Measurements from ENCODE around the gene ACTA2.

The ACTA2 gene

GRCh38 chr10:88991161-88991898 lies 38.8 kb upstream of the ACTA2 start:
- Histone ChIP-seq H3K9ac (ENCODE audit: low read length in 5 of 5) (peak overlapping the region; percentile 85 to 94 (median 91)), H3K4me1 (ENCODE audit: control insufficient read depth in 5 of 5, insufficient read depth in 5 of 5, low read length in 5 of 5) (peaks cover 0 to 33% (median 32%) of the 10 kb centered on the region in 5 donors), H3K9me3 (ENCODE audit: control insufficient read depth in 5 of 5, low read length in 5 of 5) (peaks cover 0 to 3% (median 0%) of the 10 kb centered on the region in 5 donors), H3K27ac (ENCODE audit: low read depth, low read length) (peak overlapping the region; percentile 97), H3K27me3 (ENCODE audit: control insufficient read depth in 5 of 5, insufficient read depth in 4 of 5, low read length in 5 of 5) (no peaks in the 10 kb centered on the region), H3K4me3 (ENCODE audit: low read depth in 1 of 5, low read length in 5 of 5) (peak overlapping the region; percentile 81 to 95 (median 92)), H3K36me3 (ENCODE audit: control insufficient read depth in 5 of 5, insufficient read depth in 5 of 5, low read length in 5 of 5) (no peaks in the 10 kb centered on the region)

DNA sequence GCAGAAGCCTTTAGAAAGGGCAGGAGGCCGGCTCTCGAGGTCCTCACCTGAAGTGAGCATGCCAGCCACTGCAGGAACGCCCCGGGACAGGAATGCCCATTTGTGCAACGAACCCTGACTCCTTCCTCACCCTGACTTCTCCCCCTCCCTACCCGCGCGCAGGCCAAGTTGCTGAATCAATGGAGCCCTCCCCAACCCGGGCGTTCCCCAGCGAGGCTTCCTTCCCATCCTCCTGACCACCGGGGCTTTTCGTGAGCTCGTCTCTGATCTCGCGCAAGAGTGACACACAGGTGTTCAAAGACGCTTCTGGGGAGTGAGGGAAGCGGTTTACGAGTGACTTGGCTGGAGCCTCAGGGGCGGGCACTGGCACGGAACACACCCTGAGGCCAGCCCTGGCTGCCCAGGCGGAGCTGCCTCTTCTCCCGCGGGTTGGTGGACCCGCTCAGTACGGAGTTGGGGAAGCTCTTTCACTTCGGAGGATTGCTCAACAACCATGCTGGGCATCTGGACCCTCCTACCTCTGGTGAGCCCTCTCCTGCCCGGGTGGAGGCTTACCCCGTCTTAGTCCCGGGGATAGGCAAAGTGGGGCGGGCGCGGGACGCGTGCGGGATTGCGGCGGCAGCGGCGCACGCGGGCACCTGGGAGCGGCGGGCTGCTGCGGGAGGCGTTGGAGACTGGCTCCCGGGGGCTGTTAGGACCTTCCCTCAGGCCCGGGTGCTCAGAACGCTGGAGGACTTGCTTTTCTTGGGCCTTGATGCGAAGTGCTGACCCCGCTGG lies 38.0 kb upstream of the ACTA2 start, which contains the start of gene FAS:
Gene FAS (plus strand): TSS at position 415 of the 777 bp plus-strand sequence. CDS start 79 bp downstream, at position 494.
- Histone ChIP-seq H3K9me3 (ENCODE audit: control insufficient read depth in 5 of 5, low read length in 5 of 5) (peaks cover 0 to 3% (median 0%) of the 10 kb centered on the region in 5 donors), H3K4me3 (ENCODE audit: low read depth in 1 of 5, low read length in 5 of 5) (peak within 1 kb of the TSS; percentile 81 to 95 (median 92)), H3K27me3 (ENCODE audit: control insufficient read depth in 5 of 5, insufficient read depth in 4 of 5, low read length in 5 of 5) (no peaks in the 10 kb centered on the region), H3K36me3 (ENCODE audit: control insufficient read depth in 5 of 5, insufficient read depth in 5 of 5, low read length in 5 of 5) (no peaks in the 10 kb centered on the region), H3K9ac (ENCODE audit: low read length in 5 of 5) (peak within 1 kb of the TSS; percentile 85 to 94 (median 91)), H3K4me1 (ENCODE audit: control insufficient read depth in 5 of 5, insufficient read depth in 5 of 5, low read length in 5 of 5) (peaks cover 0 to 33% (median 30%) of the 10 kb centered on the region in 5 donors), H3K27ac (ENCODE audit: low read depth, low read length) (peak within 1 kb of the TSS; percentile 97)

DNA sequence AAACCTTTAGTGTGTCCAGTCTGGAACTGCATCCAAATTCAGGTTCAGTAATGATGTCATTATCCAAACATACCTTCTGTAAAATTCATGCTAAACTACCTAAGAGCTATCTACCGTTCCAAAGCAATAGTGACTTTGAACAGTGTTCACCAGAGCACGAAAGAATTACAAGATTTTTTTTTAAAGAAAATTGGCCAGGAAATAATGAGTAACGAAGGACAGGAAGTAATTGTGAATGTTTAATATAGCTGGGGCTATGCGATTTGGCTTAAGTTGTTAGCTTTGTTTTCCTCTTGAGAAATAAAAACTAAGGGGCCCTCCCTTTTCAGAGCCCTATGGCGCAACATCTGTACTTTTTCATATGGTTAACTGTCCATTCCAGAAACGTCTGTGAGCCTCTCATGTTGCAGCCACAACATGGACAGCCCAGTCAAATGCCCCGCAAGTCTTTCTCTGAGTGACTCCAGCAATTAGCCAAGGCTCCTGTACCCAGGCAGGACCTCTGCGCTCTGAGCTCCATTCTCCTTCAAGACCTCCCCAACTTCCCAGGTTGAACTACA lies 37.3 kb upstream of the ACTA2 start:
- H3K4me3 ChIP-seq (ENCODE audit: low read depth in 1 of 5, low read length in 5 of 5), result peak overlapping the region; percentile 81 to 95 (median 92)
- H3K4me1 ChIP-seq (ENCODE audit: control insufficient read depth in 5 of 5, insufficient read depth in 5 of 5, low read length in 5 of 5), result peaks cover 0 to 33% (median 30%) of the 10 kb centered on the region in 5 donors
- H3K9ac ChIP-seq (ENCODE audit: low read length in 5 of 5), result peak overlapping the region; percentile 76 to 92 (median 86)

GRCh38 chr10:88989423-88989822 lies 36.9 kb upstream of the ACTA2 start:
- Histone ChIP-seq H3K36me3 (ENCODE audit: control insufficient read depth in 5 of 5, insufficient read depth in 5 of 5, low read length in 5 of 5) (no peaks in the 10 kb centered on the region), H3K27me3 (ENCODE audit: control insufficient read depth in 5 of 5, insufficient read depth in 4 of 5, low read length in 5 of 5) (no peaks in the 10 kb centered on the region), H3K9me3 (ENCODE audit: control insufficient read depth in 5 of 5, low read length in 5 of 5) (peaks cover 0 to 3% (median 0%) of the 10 kb centered on the region in 5 donors), H3K9ac (ENCODE audit: low read length in 5 of 5) (peak overlapping the region in 1 of 5 donors; percentile 45), H3K4me1 (ENCODE audit: control insufficient read depth in 5 of 5, insufficient read depth in 5 of 5, low read length in 5 of 5) (peaks cover 0 to 33% (median 30%) of the 10 kb centered on the region in 5 donors), H3K4me3 (ENCODE audit: low read depth in 1 of 5, low read length in 5 of 5) (peak overlapping the region in 4 of 5 donors; percentile 48 to 95 (median 92)), H3K27ac (ENCODE audit: low read depth, low read length) (peak overlapping the region; percentile 97)

More for the DNA sequence above, 37.3 kb upstream of the ACTA2 start:
- peak overlapping the region; percentile 97 for H3K27ac ChIP-seq (ENCODE audit: low read depth, low read length)
- no peaks in the 10 kb centered on the region for H3K27me3 ChIP-seq (ENCODE audit: control insufficient read depth in 5 of 5, insufficient read depth in 4 of 5, low read length in 5 of 5)
- peaks cover 0 to 3% (median 0%) of the 10 kb centered on the region in 5 donors for H3K9me3 ChIP-seq (ENCODE audit: control insufficient read depth in 5 of 5, low read length in 5 of 5)
- no peaks in the 10 kb centered on the region for H3K36me3 ChIP-seq (ENCODE audit: control insufficient read depth in 5 of 5, insufficient read depth in 5 of 5, low read length in 5 of 5)

DNA sequence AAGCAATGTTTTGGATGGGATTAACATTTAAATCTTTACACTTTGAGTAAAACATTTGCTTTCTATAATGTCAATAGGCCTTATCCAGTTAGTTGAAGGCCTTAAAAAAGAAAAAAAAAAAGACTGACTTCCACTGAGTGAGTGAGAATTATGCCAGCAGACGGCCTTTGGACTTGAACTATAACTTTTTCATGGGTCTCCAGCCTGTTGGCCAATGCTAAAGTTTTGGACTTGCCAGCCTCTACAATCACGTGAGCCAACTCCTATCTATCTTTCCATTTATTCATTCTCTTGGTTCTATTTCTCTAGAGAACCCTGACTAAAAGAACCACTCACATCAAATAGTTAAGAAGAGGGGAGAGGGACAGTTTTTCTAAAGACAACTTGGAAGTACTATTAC lies 35.3 kb upstream of the ACTA2 start:
- no peaks in the 10 kb centered on the region for H3K36me3 ChIP-seq (ENCODE audit: control insufficient read depth in 5 of 5, insufficient read depth in 5 of 5, low read length in 5 of 5)
- H3K4me1 ChIP-seq (ENCODE audit: control insufficient read depth in 5 of 5, insufficient read depth in 5 of 5, low read length in 5 of 5), result peaks cover 0 to 32% (median 25%) of the 10 kb centered on the region in 5 donors
- no peak overlapping the region for H3K9ac ChIP-seq (ENCODE audit: low read length in 5 of 5)
- no peak overlapping the region for H3K27ac ChIP-seq (ENCODE audit: low read depth, low read length)
- no peaks in the 10 kb centered on the region for H3K27me3 ChIP-seq (ENCODE audit: control insufficient read depth in 5 of 5, insufficient read depth in 4 of 5, low read length in 5 of 5)
- no peak overlapping the region for H3K4me3 ChIP-seq (ENCODE audit: low read depth in 1 of 5, low read length in 5 of 5)
- peaks cover 0 to 3% (median 0%) of the 10 kb centered on the region in 5 donors for H3K9me3 ChIP-seq (ENCODE audit: control insufficient read depth in 5 of 5, low read length in 5 of 5)

GRCh38 chr10:88987243-88987725 lies 34.7 kb upstream of the ACTA2 start:
- Histone ChIP-seq H3K4me3 (ENCODE audit: low read depth in 1 of 5, low read length in 5 of 5) (no peak overlapping the region), H3K36me3 (ENCODE audit: control insufficient read depth in 5 of 5, insufficient read depth in 5 of 5, low read length in 5 of 5) (no peaks in the 10 kb centered on the region), H3K9me3 (ENCODE audit: control insufficient read depth in 5 of 5, low read length in 5 of 5) (peaks cover 0 to 3% (median 0%) of the 10 kb centered on the region in 5 donors), H3K27me3 (ENCODE audit: control insufficient read depth in 5 of 5, insufficient read depth in 4 of 5, low read length in 5 of 5) (no peaks in the 10 kb centered on the region), H3K4me1 (ENCODE audit: control insufficient read depth in 5 of 5, insufficient read depth in 5 of 5, low read length in 5 of 5) (peaks cover 0 to 30% (median 22%) of the 10 kb centered on the region in 5 donors), H3K9ac (ENCODE audit: low read length in 5 of 5) (no peak overlapping the region), H3K27ac (ENCODE audit: low read depth, low read length) (no peak overlapping the region)

DNA sequence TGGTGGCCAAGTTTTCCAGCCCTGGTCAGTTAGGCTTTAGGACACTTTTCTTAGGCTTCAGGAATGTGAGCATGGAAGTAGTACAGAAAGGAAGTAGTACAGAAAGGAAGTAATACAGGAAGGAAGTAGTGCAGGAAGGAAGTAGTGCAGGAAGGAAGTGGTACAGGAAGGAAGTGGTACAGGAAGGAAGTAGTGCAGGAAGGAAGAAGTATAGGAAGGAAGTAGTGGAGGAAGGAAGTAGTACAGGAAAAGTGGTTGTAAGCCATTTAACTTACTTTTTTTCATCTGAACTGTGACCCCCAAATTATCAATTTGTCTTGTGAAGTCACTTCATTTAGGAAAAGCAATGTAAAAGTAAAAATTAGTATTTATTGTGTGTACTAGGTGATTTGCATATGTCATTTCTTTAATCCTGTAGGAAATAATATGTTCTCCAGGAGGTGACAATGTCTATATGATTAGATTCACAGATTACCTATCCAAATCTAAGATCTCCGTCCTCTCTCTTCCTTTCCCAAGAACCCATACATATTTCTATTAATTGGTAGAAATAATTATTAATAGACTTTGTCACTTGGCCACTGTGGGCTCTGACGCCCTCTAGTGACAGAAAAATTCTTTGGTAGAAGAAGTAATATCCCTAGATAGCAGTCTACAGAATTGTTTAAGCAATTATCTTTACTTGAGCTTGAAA lies 34.1 kb upstream of the ACTA2 start:
- Histone ChIP-seq H3K27ac (ENCODE audit: low read depth, low read length) (no peak overlapping the region), H3K4me3 (ENCODE audit: low read depth in 1 of 5, low read length in 5 of 5) (no peak overlapping the region), H3K9me3 (ENCODE audit: control insufficient read depth in 5 of 5, low read length in 5 of 5) (peaks cover 0 to 3% (median 0%) of the 10 kb centered on the region in 5 donors), H3K27me3 (ENCODE audit: control insufficient read depth in 5 of 5, insufficient read depth in 4 of 5, low read length in 5 of 5) (no peaks in the 10 kb centered on the region), H3K36me3 (ENCODE audit: control insufficient read depth in 5 of 5, insufficient read depth in 5 of 5, low read length in 5 of 5) (no peaks in the 10 kb centered on the region), H3K9ac (ENCODE audit: low read length in 5 of 5) (no peak overlapping the region), H3K4me1 (ENCODE audit: control insufficient read depth in 5 of 5, insufficient read depth in 5 of 5, low read length in 5 of 5) (peaks cover 0 to 24% (median 16%) of the 10 kb centered on the region in 5 donors)

DNA sequence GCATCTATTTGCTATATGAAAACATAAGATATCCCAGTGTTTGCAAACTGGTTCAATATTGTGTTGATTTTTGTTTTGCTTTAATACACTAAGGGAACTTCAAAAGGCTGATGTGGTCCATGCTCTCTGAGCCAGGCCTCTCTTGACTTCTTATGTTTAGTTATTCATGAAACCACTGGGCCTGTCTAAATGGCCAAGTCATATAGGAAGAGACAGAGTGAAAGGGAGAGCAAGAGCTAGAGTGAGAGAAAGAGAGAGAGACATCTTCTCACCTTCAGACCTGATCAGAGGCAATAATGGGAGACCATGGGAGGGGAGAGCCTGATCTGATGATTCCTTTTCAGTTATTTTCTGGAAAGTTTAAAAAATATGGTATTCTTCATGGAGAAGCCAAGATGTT lies 32.0 kb upstream of the ACTA2 start:
- Histone ChIP-seq H3K27ac (ENCODE audit: low read depth, low read length) (no peak overlapping the region), H3K4me3 (ENCODE audit: low read depth in 1 of 5, low read length in 5 of 5) (no peak overlapping the region), H3K9me3 (ENCODE audit: control insufficient read depth in 5 of 5, low read length in 5 of 5) (peaks cover 0 to 3% (median 0%) of the 10 kb centered on the region in 5 donors), H3K27me3 (ENCODE audit: control insufficient read depth in 5 of 5, insufficient read depth in 4 of 5, low read length in 5 of 5) (no peaks in the 10 kb centered on the region), H3K4me1 (ENCODE audit: control insufficient read depth in 5 of 5, insufficient read depth in 5 of 5, low read length in 5 of 5) (peaks cover 0 to 9% (median 4%) of the 10 kb centered on the region in 5 donors), H3K36me3 (ENCODE audit: control insufficient read depth in 5 of 5, insufficient read depth in 5 of 5, low read length in 5 of 5) (no peaks in the 10 kb centered on the region), H3K9ac (ENCODE audit: low read length in 5 of 5) (no peak overlapping the region)

DNA sequence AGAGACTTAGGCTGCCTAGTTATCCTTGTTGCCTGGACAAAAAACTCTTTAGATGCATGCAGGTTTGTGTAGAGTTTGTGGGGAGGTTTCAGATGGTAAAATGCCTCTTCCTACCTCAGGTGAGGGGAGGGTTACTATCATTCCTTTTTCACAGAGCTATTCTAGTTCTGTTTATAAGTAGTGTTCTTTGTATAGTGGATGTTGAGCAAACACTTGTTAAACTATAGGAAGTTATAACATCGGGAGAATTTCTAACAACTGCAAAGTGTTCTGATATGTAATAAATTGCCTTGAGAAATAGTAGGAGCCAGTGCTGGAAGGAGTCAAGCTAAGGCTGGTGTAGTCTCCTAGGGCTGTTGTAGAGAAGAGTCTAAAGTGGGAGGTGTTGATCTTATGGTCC lies 31.4 kb upstream of the ACTA2 start:
- H3K27me3 ChIP-seq (ENCODE audit: control insufficient read depth in 5 of 5, insufficient read depth in 4 of 5, low read length in 5 of 5), result no peaks in the 10 kb centered on the region
- H3K9me3 ChIP-seq (ENCODE audit: control insufficient read depth in 5 of 5, low read length in 5 of 5), result peaks cover 0 to 3% (median 0%) of the 10 kb centered on the region in 5 donors
- H3K4me1 ChIP-seq (ENCODE audit: control insufficient read depth in 5 of 5, insufficient read depth in 5 of 5, low read length in 5 of 5), result peaks cover 0 to 13% (median 7%) of the 10 kb centered on the region in 5 donors
- H3K27ac ChIP-seq (ENCODE audit: low read depth, low read length), result no peak overlapping the region
- H3K36me3 ChIP-seq (ENCODE audit: control insufficient read depth in 5 of 5, insufficient read depth in 5 of 5, low read length in 5 of 5), result no peaks in the 10 kb centered on the region
- no peak overlapping the region for H3K9ac ChIP-seq (ENCODE audit: low read length in 5 of 5)
- no peak overlapping the region for H3K4me3 ChIP-seq (ENCODE audit: low read depth in 1 of 5, low read length in 5 of 5)
